Activated T-helper 17 cell treated with anti-CD3 and anti-CD28 coated beads, Interleukin-2, amount 50 U/mL, for 72 hours (primary cell): Measurements from ENCODE around the gene FAF1. TPM values are rescaled to one million over a fixed set of nuclear protein-coding genes. Genes with fewer than 3 reads are reported as not detected.

Experiments
- ATAC-seq: fragments of 150-1000 bp; cut with Tn5 transposase; replicated peaks from 2 replicates; pipeline ENCODE4 v1.10.0; 2021; ENCODE audit warnings: mild to moderate bottlenecking, moderate library complexity
- H3K27ac Mint-ChIP-seq: one replicate; pipeline ENCODE4 v1.8.0; 2022; ENCODE audit warnings: mixed read lengths
- H3K27me3 Mint-ChIP-seq: one replicate; pipeline ENCODE4 v1.8.0; 2022; ENCODE audit warnings: mixed read lengths
- H3K36me3 Mint-ChIP-seq: one replicate; pipeline ENCODE4 v1.8.0; 2022; ENCODE audit warnings: low read depth, mild to moderate bottlenecking, mixed read lengths
- H3K4me1 Mint-ChIP-seq: one replicate; pipeline ENCODE4 v1.8.0; 2022; ENCODE audit warnings: mixed read lengths
- H3K4me3 Mint-ChIP-seq: one replicate; pipeline ENCODE4 v1.8.0; 2022; ENCODE audit warnings: mild to moderate bottlenecking, mixed read lengths
- H3K9me3 Mint-ChIP-seq: one replicate; pipeline ENCODE4 v1.8.0; 2022; ENCODE audit warnings: mixed read lengths
- total RNA-seq, 2 donors: library from RNA; stranded (reverse); gene quantifications; one replicate each; pipeline ENCODE4 v1.2.3, GENCODE V29; 2022

Gene FAF1
- total RNA-seq, 2 donors from 2014 or later: 55.5 to 69.7 TPM

DNA sequence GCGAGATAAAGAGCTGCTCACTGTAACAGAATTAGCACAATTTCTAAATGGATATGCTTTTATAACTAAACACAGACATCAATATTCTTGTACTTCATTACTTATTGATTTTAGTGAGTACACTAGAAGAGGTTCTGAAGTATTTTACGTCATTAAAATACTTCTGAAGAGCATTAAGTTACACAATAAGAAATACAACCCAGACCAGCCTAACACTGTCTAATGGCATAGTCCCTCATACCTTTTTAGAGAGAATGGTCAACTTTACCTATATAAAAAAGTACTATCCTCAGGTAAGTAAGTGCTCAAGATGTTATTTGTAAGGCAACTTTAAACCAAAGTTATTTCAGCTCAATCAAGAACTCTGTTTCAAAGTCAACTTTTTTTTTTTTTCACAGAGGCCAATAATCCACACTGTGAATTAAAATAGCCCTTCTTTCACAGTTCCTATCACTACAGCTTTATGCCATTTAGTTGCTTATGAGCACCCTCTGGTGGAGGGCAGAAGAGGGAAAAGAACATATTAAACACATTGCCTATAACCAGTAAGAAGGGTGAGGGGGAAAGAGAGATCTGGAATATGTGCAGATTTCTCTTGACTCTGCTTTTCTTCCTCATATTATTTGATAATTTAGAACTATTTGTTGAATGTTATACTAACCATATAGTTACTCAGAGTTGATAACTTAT, 354.7 kb downstream of the FAF1 start:
- Mint-ChIP-seq H3K4me3 (no peak overlapping the region), H3K27ac (no peak overlapping the region), H3K36me3 (no peaks in the 10 kb centered on the region), H3K27me3 (no peaks in the 10 kb centered on the region), H3K9me3 (no peaks in the 10 kb centered on the region), H3K4me1 (no peaks in the 10 kb centered on the region)
- ATAC-seq: no peak

GRCh38 chr1:50604580-50604979, 355.5 kb downstream of the FAF1 start:
- ATAC-seq: no peak

GRCh38 chr1:50603274-50604271, 356.5 kb downstream of the FAF1 start:
- Mint-ChIP-seq H3K4me1 (no peaks in the 10 kb centered on the region), H3K27ac (no peak overlapping the region), H3K36me3 (no peaks in the 10 kb centered on the region), H3K27me3 (no peaks in the 10 kb centered on the region), H3K4me3 (no peak overlapping the region), H3K9me3 (no peaks in the 10 kb centered on the region)
- ATAC-seq: no peak

More at GRCh38 chr1:50604580-50604979, 355.5 kb downstream of the FAF1 start:
- Mint-ChIP-seq H3K27ac (no peak overlapping the region), H3K4me3 (no peak overlapping the region), H3K36me3 (no peaks in the 10 kb centered on the region), H3K4me1 (no peaks in the 10 kb centered on the region), H3K9me3 (no peaks in the 10 kb centered on the region), H3K27me3 (no peaks in the 10 kb centered on the region)

DNA sequence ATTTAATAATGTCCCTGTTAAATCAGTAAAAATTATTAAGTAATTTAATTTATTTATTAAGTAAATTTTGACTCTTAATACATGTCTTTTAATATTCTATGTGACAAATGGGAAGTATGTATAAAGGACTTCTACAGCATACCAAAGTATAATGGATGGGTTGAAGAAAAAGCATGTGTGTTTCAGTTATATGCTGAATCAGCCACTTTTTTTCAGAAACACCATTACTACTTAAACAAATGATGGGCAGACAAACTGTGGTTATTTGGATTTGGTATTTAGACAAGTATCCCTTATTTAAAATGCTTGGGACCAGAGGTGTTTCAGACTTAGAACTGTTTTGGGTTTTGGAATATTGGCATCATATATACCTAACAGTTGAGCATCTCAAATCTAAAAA, 360.5 kb downstream of the FAF1 start:
- Mint-ChIP-seq H3K4me3 (no peak overlapping the region), H3K27ac (no peak overlapping the region), H3K4me1 (no peaks in the 10 kb centered on the region), H3K36me3 (peaks cover 12% of the 10 kb centered on the region), H3K9me3 (no peaks in the 10 kb centered on the region), H3K27me3 (no peaks in the 10 kb centered on the region)
- ATAC-seq: no peak

DNA sequence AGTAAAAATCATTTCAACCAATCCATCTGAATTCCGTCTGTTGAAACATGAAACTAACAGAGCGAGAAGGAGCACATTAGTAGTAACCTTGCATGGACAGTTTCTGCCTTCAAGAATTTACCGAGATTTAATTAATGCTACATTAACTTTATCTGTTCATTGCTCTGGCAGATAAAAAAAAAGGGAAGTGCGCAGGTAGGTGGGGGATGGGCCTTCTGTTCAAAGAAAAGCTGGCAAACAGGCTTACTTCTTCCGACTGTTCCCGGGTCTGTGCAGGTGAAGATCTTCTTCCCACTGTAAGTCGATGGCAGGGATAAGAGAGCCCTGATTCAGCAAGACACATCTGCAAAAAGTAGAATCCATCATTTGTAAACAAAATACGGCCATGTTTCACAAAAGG, 364.2 kb downstream of the FAF1 start:
- ATAC-seq: no peak
- H3K4me3 Mint-ChIP-seq: no peak overlapping the region
- peaks cover 34% of the 10 kb centered on the region for H3K36me3 Mint-ChIP-seq
- H3K4me1 Mint-ChIP-seq: no peaks in the 10 kb centered on the region
- no peaks in the 10 kb centered on the region for H3K9me3 Mint-ChIP-seq
- H3K27ac Mint-ChIP-seq: no peak overlapping the region
- no peaks in the 10 kb centered on the region for H3K27me3 Mint-ChIP-seq

- Mint-ChIP-seq H3K4me1 (no peaks in the 10 kb centered on the region), H3K9me3 (no peaks in the 10 kb centered on the region), H3K27me3 (no peaks in the 10 kb centered on the region), H3K27ac (no peak overlapping the region), H3K4me3 (no peak overlapping the region), H3K36me3 (peaks cover 56% of the 10 kb centered on the region)
- ATAC-seq: no peak
Measured at GRCh38 chr1:50593515-50593914, 366.6 kb downstream of the FAF1 start.

- no peak for ATAC-seq
- Mint-ChIP-seq H3K4me3 (no peak overlapping the region), H3K27ac (no peak overlapping the region), H3K4me1 (no peaks in the 10 kb centered on the region), H3K36me3 (peaks cover 65% of the 10 kb centered on the region), H3K9me3 (no peaks in the 10 kb centered on the region), H3K27me3 (no peaks in the 10 kb centered on the region)
Measured at GRCh38 chr1:50591598-50591997, 368.5 kb downstream of the FAF1 start.

DNA sequence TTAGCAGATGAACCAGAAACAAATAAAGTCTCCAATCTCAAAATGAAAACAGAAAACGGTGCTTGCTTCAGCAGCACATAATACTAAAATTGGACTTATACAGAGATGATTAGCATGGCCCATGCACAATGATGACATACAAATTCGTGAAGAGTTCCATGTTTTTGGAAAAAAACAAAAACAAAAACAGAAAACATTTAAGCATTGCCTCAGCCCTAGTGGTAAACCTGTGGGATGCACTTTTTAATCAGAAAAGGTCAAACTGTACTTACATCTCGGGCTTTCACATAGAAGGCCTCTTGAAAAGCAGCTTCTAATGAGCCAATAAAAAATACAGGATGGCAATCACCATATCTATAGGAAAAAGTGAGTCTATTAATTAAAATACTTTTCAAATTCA, 377.7 kb downstream of the FAF1 start:
- no peaks in the 10 kb centered on the region for H3K4me1 Mint-ChIP-seq
- H3K27me3 Mint-ChIP-seq: no peaks in the 10 kb centered on the region
- H3K4me3 Mint-ChIP-seq: no peak overlapping the region
- peaks cover 43% of the 10 kb centered on the region for H3K36me3 Mint-ChIP-seq
- H3K9me3 Mint-ChIP-seq: no peaks in the 10 kb centered on the region
- ATAC-seq: no peak
- H3K27ac Mint-ChIP-seq: no peak overlapping the region

DNA sequence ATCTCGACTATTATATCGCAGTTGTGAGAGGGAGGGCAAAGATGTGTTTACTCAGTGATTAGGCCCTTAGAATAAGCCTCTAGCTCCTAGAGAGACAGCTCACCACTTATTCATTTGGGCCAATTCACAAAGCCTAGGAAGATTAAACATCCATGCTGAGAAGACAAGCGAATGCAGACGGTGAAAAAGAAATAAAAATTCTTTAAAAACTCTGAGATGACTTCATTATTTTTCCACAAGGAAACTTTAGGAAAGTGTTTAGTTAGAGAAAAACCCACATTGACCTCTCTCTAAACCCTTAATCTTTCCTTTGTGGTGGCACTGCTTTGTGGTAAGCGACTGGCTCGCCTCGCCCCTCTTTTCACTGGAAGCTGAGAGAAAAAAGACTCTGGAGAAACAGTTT, 390.0 kb downstream of the FAF1 start:
- H3K9me3 Mint-ChIP-seq: no peaks in the 10 kb centered on the region
- peaks cover 61% of the 10 kb centered on the region for H3K36me3 Mint-ChIP-seq
- peak overlapping the region; percentile 28 for H3K27ac Mint-ChIP-seq
- no peak for ATAC-seq
- no peaks in the 10 kb centered on the region for H3K4me1 Mint-ChIP-seq
- H3K4me3 Mint-ChIP-seq: no peak overlapping the region
- no peaks in the 10 kb centered on the region for H3K27me3 Mint-ChIP-seq

- Mint-ChIP-seq H3K27me3 (no peaks in the 10 kb centered on the region), H3K36me3 (peaks cover 73% of the 10 kb centered on the region), H3K4me1 (no peaks in the 10 kb centered on the region), H3K9me3 (no peaks in the 10 kb centered on the region), H3K27ac (no peak overlapping the region), H3K4me3 (no peak overlapping the region)
- ATAC-seq: no peak
Measured at GRCh38 chr1:50568782-50569181, 391.3 kb downstream of the FAF1 start.

DNA sequence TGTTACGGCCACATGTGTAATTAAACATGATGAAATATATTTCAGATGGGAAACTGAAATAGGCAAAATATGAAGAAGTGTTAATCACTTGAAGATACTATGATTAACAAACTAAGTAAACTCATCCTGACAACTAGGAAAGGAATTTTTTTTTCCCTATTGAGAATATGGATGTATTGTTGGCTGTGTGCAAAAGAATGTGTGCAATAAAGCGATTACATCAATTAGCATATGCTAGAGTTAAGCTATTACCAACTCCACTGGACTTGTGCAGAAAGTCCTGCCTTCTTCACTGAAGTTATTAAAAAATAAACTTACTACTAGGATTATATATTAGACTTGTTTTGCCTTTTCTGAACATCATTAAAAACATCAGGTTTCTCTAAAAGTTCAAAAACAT, 393.7 kb downstream of the FAF1 start:
- Mint-ChIP-seq H3K27me3 (no peaks in the 10 kb centered on the region), H3K9me3 (no peaks in the 10 kb centered on the region), H3K36me3 (peaks cover 67% of the 10 kb centered on the region), H3K4me1 (no peaks in the 10 kb centered on the region), H3K27ac (no peak overlapping the region), H3K4me3 (no peak overlapping the region)
- ATAC-seq: no peak

GRCh38 chr1:50564417-50564816, 395.6 kb downstream of the FAF1 start:
- Mint-ChIP-seq H3K36me3 (peaks cover 71% of the 10 kb centered on the region), H3K4me3 (no peak overlapping the region), H3K9me3 (no peaks in the 10 kb centered on the region), H3K27ac (no peak overlapping the region), H3K4me1 (no peaks in the 10 kb centered on the region), H3K27me3 (no peaks in the 10 kb centered on the region)
- no peak for ATAC-seq

- H3K27me3 Mint-ChIP-seq: no peaks in the 10 kb centered on the region
- no peak overlapping the region for H3K4me3 Mint-ChIP-seq
- no peak for ATAC-seq
- H3K4me1 Mint-ChIP-seq: no peaks in the 10 kb centered on the region
- H3K9me3 Mint-ChIP-seq: no peaks in the 10 kb centered on the region
- H3K27ac Mint-ChIP-seq: no peak overlapping the region
- H3K36me3 Mint-ChIP-seq: peaks cover 62% of the 10 kb centered on the region
Measured at GRCh38 chr1:50562106-50562505, 398.0 kb downstream of the FAF1 start.

DNA sequence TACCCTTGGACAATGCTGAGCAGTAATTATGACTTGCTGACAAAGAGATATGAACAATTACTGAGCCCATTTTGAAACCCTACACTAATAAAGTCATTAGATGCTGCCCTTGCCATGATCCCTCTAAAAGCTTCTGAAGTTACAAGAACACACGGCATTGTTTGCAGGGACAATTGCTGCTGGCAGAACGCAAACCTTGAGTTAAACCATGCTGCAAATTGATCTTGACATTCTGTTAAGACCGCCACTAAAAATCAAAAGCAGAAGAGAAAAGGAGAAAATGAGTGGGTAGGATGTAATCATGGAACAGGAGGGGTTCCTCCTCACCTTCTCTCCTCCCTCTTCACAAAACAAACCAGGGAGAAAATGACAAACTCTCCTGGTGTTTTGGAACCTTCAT, 400.6 kb downstream of the FAF1 start:
- no peaks in the 10 kb centered on the region for H3K9me3 Mint-ChIP-seq
- no peaks in the 10 kb centered on the region for H3K27me3 Mint-ChIP-seq
- peaks cover 36% of the 10 kb centered on the region for H3K36me3 Mint-ChIP-seq
- H3K4me3 Mint-ChIP-seq: no peak overlapping the region
- ATAC-seq: no peak
- no peaks in the 10 kb centered on the region for H3K4me1 Mint-ChIP-seq
- H3K27ac Mint-ChIP-seq: no peak overlapping the region

GRCh38 chr1:50553921-50554320, 406.1 kb downstream of the FAF1 start:
- ATAC-seq: no peak
- no peaks in the 10 kb centered on the region for H3K27me3 Mint-ChIP-seq
- no peak overlapping the region for H3K4me3 Mint-ChIP-seq
- H3K27ac Mint-ChIP-seq: no peak overlapping the region
- peaks cover 7% of the 10 kb centered on the region for H3K36me3 Mint-ChIP-seq
- H3K4me1 Mint-ChIP-seq: no peaks in the 10 kb centered on the region
- H3K9me3 Mint-ChIP-seq: no peaks in the 10 kb centered on the region
